ENCODE measurements around the gene SKIC8. TPM values are rescaled to one million over a fixed set of nuclear protein-coding genes. Genes with fewer than 3 reads are reported as not detected.
A peak's percentile ranks its signal among the peaks of the same experiment; 100 is the strongest.

SKIC8 gene
- 10 to 100 TPM; 46.3 to 55.4 TPM for total RNA-seq
- polyA plus RNA-seq (2013, experiment 1 of 2) = 55.8 TPM
- polyA plus RNA-seq (2013, experiment 2 of 2) = 56.3 TPM
- long read RNA-seq, experiment 1, transcript WDR61-201 (11 exons, 1,387 nt) = major isoform, 13 of 30 reads
- long read RNA-seq, experiment 1, partial matches to known transcripts = 9 of 30 reads
- long read RNA-seq, experiment 1, other reads (novel, unspliced or antisense) = 7 of 30 reads
- long read RNA-seq, experiment 2, transcript WDR61-201 (11 exons, 1,387 nt) = major isoform, 48 of 66 reads
- long read RNA-seq, experiment 2, partial matches to known transcripts = 5 of 66 reads
- long read RNA-seq, experiment 2, other reads (novel, unspliced or antisense) = 11 of 66 reads
- long read RNA-seq, experiment 3, transcript WDR61-201 (11 exons, 1,387 nt) = major isoform, 130 of 159 reads
- long read RNA-seq, experiment 3, transcript WDR61-202 (11 exons, 1,266 nt) = minor isoform, 6 of 159 reads
- long read RNA-seq, experiment 3, partial matches to known transcripts = 3 of 159 reads
- long read RNA-seq, experiment 3, other reads (novel, unspliced or antisense) = 17 of 159 reads
- long read RNA-seq, experiment 4, transcript WDR61-201 (11 exons, 1,387 nt) = major isoform, 168 of 195 reads
- long read RNA-seq, experiment 4, transcript WDR61-202 (11 exons, 1,266 nt) = minor isoform, 7 of 195 reads
- long read RNA-seq, experiment 4, partial matches to known transcripts = 4 of 195 reads
- long read RNA-seq, experiment 4, other reads (novel, unspliced or antisense) = 16 of 195 reads

GRCh38 chr15:78299101-78299930 is at the start of gene SKIC8:
TSS of gene SKIC8 (minus strand) at chr15:78299609. CDS start at chr15:78295686, 3,923 bp downstream.
- H3K4me1 Mint-ChIP-seq = peaks cover 5% of the 10 kb centered on the region
- 1 to 3% methylated on average over 20 to 55 of the region's 55 CpGs for WGBS, 2 experiments (ENCODE audit: insufficient coverage in 1 of 2, insufficient read length in 1 of 2)
- H3K9me3 Mint-ChIP-seq = no peaks in the 10 kb centered on the region
- H3K36me3 ChIP-seq (ENCODE audit: control insufficient read depth, insufficient read depth, low read length) = peaks cover 2% of the 10 kb centered on the region
- peak; percentile 22 for TF ChIP-seq CTCF (conservative IDR thresholded peaks at IDR 0.05)
- H3K36me3 Mint-ChIP-seq (ENCODE audit: low read depth) = peaks cover 3% of the 10 kb centered on the region
- H3K27me3 ChIP-seq (ENCODE audit: control insufficient read depth, insufficient read depth, low read length, poor library complexity, severe bottlenecking) = peaks cover 27% of the 10 kb centered on the region
- no peak within 1 kb of the TSS for H3K27ac ChIP-seq (ENCODE audit: low read depth, low read length)
- H3K9ac ChIP-seq (ENCODE audit: extremely low read depth, low read length, poor library complexity, severe bottlenecking) = peak within 1 kb of the TSS; percentile 88
- peak within 1 kb of the TSS; percentile 99 for H3K4me3 Mint-ChIP-seq
- peak within 1 kb of the TSS; percentile 94 for H3K4me3 ChIP-seq (ENCODE audit: low read length)
- H3K9me3 ChIP-seq (ENCODE audit: control insufficient read depth, low read length) = no peaks in the 10 kb centered on the region
- DNase-seq = peak; percentile 97
- H3K27ac Mint-ChIP-seq = peak within 1 kb of the TSS; percentile 96
- H3K27me3 Mint-ChIP-seq (ENCODE audit: insufficient read depth) = peaks cover 10% of the 10 kb centered on the region
- no peaks in the 10 kb centered on the region for H3K4me1 ChIP-seq (ENCODE audit: control insufficient read depth, insufficient read depth, low read length)

- Histone ChIP-seq H3K9ac (ENCODE audit: extremely low read depth, low read length, poor library complexity, severe bottlenecking) (no peak overlapping the region), H3K27ac (ENCODE audit: low read depth, low read length) (peak overlapping the region; percentile 3), H3K4me1 (ENCODE audit: control insufficient read depth, insufficient read depth, low read length) (peaks cover 11% of the 10 kb centered on the region), H3K9me3 (ENCODE audit: control insufficient read depth, low read length) (peaks cover 9% of the 10 kb centered on the region), H3K27me3 (ENCODE audit: control insufficient read depth, insufficient read depth, low read length, poor library complexity, severe bottlenecking) (peaks cover 14% of the 10 kb centered on the region), H3K4me3 (ENCODE audit: low read length) (no peak overlapping the region), H3K36me3 (ENCODE audit: control insufficient read depth, insufficient read depth, low read length) (no peaks in the 10 kb centered on the region)
- Mint-ChIP-seq H3K36me3 (ENCODE audit: low read depth) (peaks cover 2% of the 10 kb centered on the region), H3K4me3 (no peak overlapping the region), H3K27me3 (ENCODE audit: insufficient read depth) (peaks cover 8% of the 10 kb centered on the region), H3K27ac (peak overlapping the region; percentile 53), H3K4me1 (peaks cover 22% of the 10 kb centered on the region), H3K9me3 (peaks cover 3% of the 10 kb centered on the region)
- peak; percentile 72 for DNase-seq
- WGBS, 2 experiments (ENCODE audit: insufficient coverage in 1 of 2, insufficient read length in 1 of 2) = 74 to 79% methylated on average over 12 to 17 of the region's 17 CpGs
- no peak for TF ChIP-seq CTCF (conservative IDR thresholded peaks at IDR 0.05)
Observed at GRCh38 chr15:78347586-78348543, 48.5 kb upstream of the SKIC8 start.
